Tibial nerve (tissue), 4 donors: ENCODE data around the gene MSI2.

Source experiments
- CTCF ChIP-seq, 5 experiments: fragments of 200-600 bp in 3 of 5; fragments of 450-650 bp in 2 of 5; sonication (generic) in 3 of 5; IDR thresholded peaks; one replicate each; pipeline ENCODE4 v1.5.1; 2016 to 2019; ENCODE audit warnings: antibody characterized with exemption in 5 of 5, mild to moderate bottlenecking in 3 of 5, moderate library complexity in 2 of 5
- EP300 ChIP-seq, 2 donors: sonication (generic); formaldehyde crosslinking; IDR thresholded peaks; one replicate each; pipeline ENCODE4 v1.6.1; 2017; ENCODE audit warnings: antibody characterized with exemption in 2 of 2, mild to moderate bottlenecking in 1 of 2
- POLR2A ChIP-seq, 2 donors: fragments of 450-650 bp; IDR thresholded peaks; one replicate each; pipeline ENCODE4 v1.6.1; 2017; ENCODE audit warnings: antibody characterized with exemption in 2 of 2, mild to moderate bottlenecking in 2 of 2, moderate library complexity in 2 of 2

GRCh38 chr17:57429966-57430365, 173.6 kb downstream of the MSI2 start:
- TF ChIP-seq CTCF (IDR thresholded peaks at IDR 0.05) (no peak), POLR2A (IDR thresholded peaks at IDR 0.05) (no peak), EP300 (IDR thresholded peaks at IDR 0.05) (no peak)
